Stomach (tissue), 9 donors: ENCODE results near the gene BMPR1B. TPM values are rescaled to one million over a fixed set of nuclear protein-coding genes. Genes with fewer than 3 reads are reported as not detected.

ENCODE experiments used
- DNase-seq, 2 donors: peaks; one replicate each; pipeline versions ENCODE4 v3.0.0 to v3.0.0-alpha.2; 2013 to 2019
- H3K27ac ChIP-seq, 5 donors: fragments of 200-600 bp in 4 of 5; sonication (generic) in 4 of 5; one replicate each; pipeline ENCODE4 v1.5.1; 2013 to 2019; ENCODE audit warnings: mild to moderate bottlenecking in 1 of 5, moderate library complexity in 1 of 5
- H3K27me3 ChIP-seq, 3 donors: fragments of 200-600 bp; sonication (generic); one replicate each; pipeline ENCODE4 v1.5.1; 2017 to 2019; ENCODE audit warnings: mixed run types in 1 of 3
- H3K36me3 ChIP-seq, 4 donors: fragments of 200-600 bp; sonication (generic); 1 replicate in 3 of 4; 2 replicates in 1 of 4; pipeline ENCODE4 v1.5.1; 2016 to 2019
- H3K4me1 ChIP-seq, 4 donors: fragments of 200-600 bp; sonication (generic); one replicate each; pipeline ENCODE4 v1.5.1; 2016 to 2019
- H3K4me3 ChIP-seq, 4 donors: fragments of 200-600 bp; sonication (generic) in 3 of 4; one replicate each; pipeline ENCODE4 v1.5.1; 2016 to 2019; ENCODE audit warnings: mild to moderate bottlenecking in 1 of 4
- H3K9me3 ChIP-seq, 4 donors: fragments of 200-600 bp; sonication (generic); one replicate each; pipeline ENCODE4 v1.5.1; 2016 to 2019
- EP300 ChIP-seq: sonication (generic); formaldehyde crosslinking; IDR thresholded peaks from one replicate; pipeline ENCODE4 v1.6.1; 2017; ENCODE audit warnings: antibody characterized with exemption
- POLR2A ChIP-seq, 4 donors: fragments of 450-650 bp; IDR thresholded peaks; one replicate each; pipeline ENCODE4 v1.6.1; 2016; ENCODE audit warnings: antibody characterized with exemption in 4 of 4, control low read depth in 2 of 4, mild to moderate bottlenecking in 1 of 4, moderate library complexity in 1 of 4
- POLR2AphosphoS5 ChIP-seq, 3 donors: sonication (generic); formaldehyde crosslinking; IDR thresholded peaks; one replicate each; pipeline ENCODE4 v1.6.1; 2016; ENCODE audit warnings: antibody characterized with exemption in 3 of 3
- WGBS, 5 donors: extraction: QIAGEN DNeasy Blood & Tissue Kit in 3 of 5; methylation state at CpG; one replicate each; pipeline versions ENCODE4 v1.1.5 to v1.1.7; 2013 to 2018; 5-methylcytosine and 5-hydroxymethylcytosine counted together
- intact Hi-C: fragments of 100-400 bp; cut with DNase I; formaldehyde crosslinking; loops from one replicate; pipeline ENCODE4 v1.15.1; 2023; ENCODE audit warnings: low total_unique reads
- polyA plus RNA-seq, 3 donors: library from polyadenylated mRNA; stranded (reverse); fragments of 200-250 nt; gene quantifications; one replicate each; pipeline ENCODE4 v1.2.3, GENCODE V29; 2013
- total RNA-seq, 5 donors: library from RNA; depleted of rRNA; stranded (reverse); fragments of >200 nt; gene quantifications; one replicate each; pipeline versions ENCODE4 v1.1.0 to v1.2.3, GENCODE V29; 2014 to 2016
- TF ChIP-seq, protein P1 (sequence below), 7 experiments: fragments of 450-650 bp in 4 of 7; fragments of 200-600 bp in 3 of 7; sonication (generic) in 3 of 7; IDR thresholded peaks; one replicate each; pipeline ENCODE4 v1.5.1; 2016 to 2019; ENCODE audit warnings: antibody characterized with exemption in 7 of 7, control low read depth in 2 of 7, mild to moderate bottlenecking in 1 of 7
- donor health status: healthy with polysubstance abuse.
- donor health status: Bipolar disorder and iron deficiency.
- donor health status: healthy.

Gene BMPR1B
- total and polyA plus RNA-seq, 8 donors: 0.37 to 29.8 (median 1.5) TPM; not detected in 1

DNA sequence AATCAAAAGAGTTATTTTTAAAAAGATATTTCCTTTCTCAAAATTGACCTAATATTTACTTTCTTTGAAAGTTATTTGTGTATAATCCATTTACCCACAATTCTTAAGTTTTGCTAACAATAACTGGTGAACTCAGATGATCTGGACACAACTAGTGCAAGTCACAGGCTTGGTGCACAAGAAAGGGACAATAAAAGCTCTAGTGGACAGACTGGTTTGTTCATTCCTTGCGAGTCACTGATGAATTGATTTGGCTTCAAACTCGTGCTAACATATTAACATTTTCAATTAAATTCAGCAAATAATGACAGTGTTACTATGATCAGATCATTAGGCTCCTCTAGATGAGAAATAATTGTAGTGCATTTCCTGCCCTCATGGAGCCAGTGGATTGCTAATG is 169.2 kb downstream of the BMPR1B start:
- H3K27me3 ChIP-seq: no peaks in the 10 kb centered on the region
- intact Hi-C loops: no loop called here
- DNase-seq: peak in 1 of 2 donors; percentile 30
- no peaks in the 10 kb centered on the region for H3K9me3 ChIP-seq
- WGBS, 5 donors: 35 to 62% (median 52%) methylated on average over 2 of the region's 2 CpGs
- no peak for TF ChIP-seq POLR2AphosphoS5 (IDR thresholded peaks at IDR 0.05)
- no peak for TF ChIP-seq POLR2A (IDR thresholded peaks at IDR 0.05)
- no peak for TF ChIP-seq EP300
- TF ChIP-seq, protein P1, sequence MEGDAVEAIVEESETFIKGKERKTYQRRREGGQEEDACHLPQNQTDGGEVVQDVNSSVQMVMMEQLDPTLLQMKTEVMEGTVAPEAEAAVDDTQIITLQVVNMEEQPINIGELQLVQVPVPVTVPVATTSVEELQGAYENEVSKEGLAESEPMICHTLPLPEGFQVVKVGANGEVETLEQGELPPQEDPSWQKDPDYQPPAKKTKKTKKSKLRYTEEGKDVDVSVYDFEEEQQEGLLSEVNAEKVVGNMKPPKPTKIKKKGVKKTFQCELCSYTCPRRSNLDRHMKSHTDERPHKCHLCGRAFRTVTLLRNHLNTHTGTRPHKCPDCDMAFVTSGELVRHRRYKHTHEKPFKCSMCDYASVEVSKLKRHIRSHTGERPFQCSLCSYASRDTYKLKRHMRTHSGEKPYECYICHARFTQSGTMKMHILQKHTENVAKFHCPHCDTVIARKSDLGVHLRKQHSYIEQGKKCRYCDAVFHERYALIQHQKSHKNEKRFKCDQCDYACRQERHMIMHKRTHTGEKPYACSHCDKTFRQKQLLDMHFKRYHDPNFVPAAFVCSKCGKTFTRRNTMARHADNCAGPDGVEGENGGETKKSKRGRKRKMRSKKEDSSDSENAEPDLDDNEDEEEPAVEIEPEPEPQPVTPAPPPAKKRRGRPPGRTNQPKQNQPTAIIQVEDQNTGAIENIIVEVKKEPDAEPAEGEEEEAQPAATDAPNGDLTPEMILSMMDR (IDR thresholded peaks at IDR 0.05): no peak
- H3K27ac ChIP-seq: no peak overlapping the region
- H3K36me3 ChIP-seq: no peaks in the 10 kb centered on the region
- H3K4me3 ChIP-seq: no peak overlapping the region
- H3K4me1 ChIP-seq: peaks cover 0 to 3% (median 0%) of the 10 kb centered on the region in 4 donors

DNA sequence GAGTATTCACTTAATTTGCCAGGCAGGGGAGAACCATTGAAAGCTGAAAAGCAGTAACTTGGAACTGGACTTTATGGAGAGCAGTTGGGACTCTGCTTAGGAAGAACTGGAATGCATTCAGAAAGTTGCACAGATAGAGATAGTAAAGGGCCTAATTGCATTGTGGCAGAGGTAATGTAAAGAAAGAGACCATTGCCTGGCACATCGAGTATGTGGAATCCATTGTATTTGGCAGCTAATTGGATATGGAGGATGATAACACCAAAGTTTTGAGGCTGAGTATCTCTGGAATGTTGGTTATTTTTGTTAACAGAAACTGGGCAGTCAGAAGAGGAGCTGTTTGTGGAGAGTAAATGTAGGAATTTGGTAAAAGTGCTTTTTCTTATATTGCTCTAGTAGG is 169.9 kb downstream of the BMPR1B start:
- intact Hi-C loops: no loop called here
- Histone ChIP-seq H3K36me3 (no peaks in the 10 kb centered on the region), H3K27me3 (no peaks in the 10 kb centered on the region), H3K4me3 (no peak overlapping the region), H3K4me1 (peaks cover 0 to 3% (median 0%) of the 10 kb centered on the region in 4 donors), H3K27ac (no peak overlapping the region), H3K9me3 (no peaks in the 10 kb centered on the region)
- WGBS, 5 donors: 33 to 64% (median 36%) methylated on average over 1 of the region's 1 CpG
- TF ChIP-seq POLR2AphosphoS5 (IDR thresholded peaks at IDR 0.05) (no peak), POLR2A (IDR thresholded peaks at IDR 0.05) (no peak), EP300 (no peak)
- TF ChIP-seq, protein P1 (IDR thresholded peaks at IDR 0.05): no peak
- no peak for DNase-seq

DNA sequence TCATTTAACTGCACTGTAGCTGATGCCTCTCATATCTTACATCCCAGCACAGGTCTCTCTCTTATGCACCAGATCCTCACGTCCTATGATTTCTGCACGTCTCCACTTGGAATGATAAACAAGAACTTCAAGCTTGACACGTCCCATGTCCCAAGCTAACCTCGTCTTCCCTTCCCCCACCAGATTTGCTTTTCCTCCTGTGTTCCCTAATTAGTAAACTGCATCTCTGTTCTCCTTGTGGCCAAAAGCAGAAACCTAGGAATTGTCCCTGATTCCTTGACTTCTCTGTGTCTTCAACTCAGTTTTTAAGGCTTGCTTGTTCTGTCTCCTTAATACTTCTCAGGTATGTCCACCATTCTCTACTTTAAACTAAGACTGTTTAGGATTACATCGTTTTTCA is 171.9 kb downstream of the BMPR1B start:
- Histone ChIP-seq H3K27ac (no peak overlapping the region), H3K4me3 (no peak overlapping the region), H3K36me3 (no peaks in the 10 kb centered on the region), H3K4me1 (peaks cover 0 to 9% (median 3%) of the 10 kb centered on the region in 4 donors), H3K9me3 (no peaks in the 10 kb centered on the region), H3K27me3 (no peaks in the 10 kb centered on the region)
- TF ChIP-seq EP300 (no peak), POLR2A (IDR thresholded peaks at IDR 0.05) (no peak), POLR2AphosphoS5 (IDR thresholded peaks at IDR 0.05) (no peak)
- TF ChIP-seq, protein P1 (IDR thresholded peaks at IDR 0.05): no peak
- intact Hi-C loops: no loop called here
- 72 to 78% (median 73%) methylated on average over 5 of the region's 5 CpGs for WGBS, 5 donors
- DNase-seq: no peak

DNA sequence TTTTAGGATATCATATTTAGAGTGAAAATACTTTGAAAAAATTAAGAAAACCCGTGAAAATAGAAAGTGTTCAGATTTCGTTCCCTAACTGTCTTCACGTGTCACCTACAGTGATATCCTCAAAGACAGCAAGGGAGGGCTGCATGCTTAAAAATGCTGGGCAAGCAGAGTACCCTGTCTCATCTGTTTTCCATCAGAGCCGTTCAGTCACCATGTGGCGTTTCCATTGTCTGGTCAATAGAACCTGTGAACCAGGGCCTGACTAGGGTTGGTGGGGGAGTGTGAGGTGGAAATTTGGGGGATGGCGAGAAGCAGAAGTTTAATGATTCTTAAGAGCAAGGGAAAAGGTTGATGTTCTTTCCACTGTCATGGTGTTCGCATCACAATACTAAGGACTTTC is 173.9 kb downstream of the BMPR1B start:
- H3K4me3 ChIP-seq: no peak overlapping the region
- H3K27me3 ChIP-seq: no peaks in the 10 kb centered on the region
- H3K36me3 ChIP-seq: no peaks in the 10 kb centered on the region
- no peak for TF ChIP-seq POLR2AphosphoS5 (IDR thresholded peaks at IDR 0.05)
- no peak for TF ChIP-seq EP300
- TF ChIP-seq, protein P1 (IDR thresholded peaks at IDR 0.05): no peak
- TF ChIP-seq POLR2A (IDR thresholded peaks at IDR 0.05): no peak
- H3K27ac ChIP-seq: no peak overlapping the region
- peaks cover 0 to 9% (median 3%) of the 10 kb centered on the region in 4 donors for H3K4me1 ChIP-seq
- intact Hi-C loops: no loop called here
- no peaks in the 10 kb centered on the region for H3K9me3 ChIP-seq
- DNase-seq: no peak
- 90 to 95% (median 91%) methylated on average over 7 of the region's 7 CpGs for WGBS, 5 donors
